ENCODE measurements around the gene OVCA2.

OVCA2 gene

GRCh38 chr17:2057175-2057759 is 15.4 kb downstream of the OVCA2 start:
- Mint-ChIP-seq H3K4me3 (no peak overlapping the region), H3K9me3 (no peaks in the 10 kb centered on the region), H3K4me1 (peaks cover 17% of the 10 kb centered on the region), H3K27ac (no peak overlapping the region), H3K36me3 (ENCODE audit: low read depth) (peaks cover 27% of the 10 kb centered on the region), H3K27me3 (ENCODE audit: low read depth, poor library complexity) (peaks cover 87% of the 10 kb centered on the region)
- no peak for TF ChIP-seq CTCF (IDR thresholded peaks at IDR 0.05)
- peak; percentile 57 for DNase-seq

GRCh38 chr17:2057760-2058585 is 16.2 kb downstream of the OVCA2 start:
- DNase-seq: no peak
- no peak overlapping the region for H3K4me3 Mint-ChIP-seq
- H3K27ac Mint-ChIP-seq: no peak overlapping the region

GRCh38 chr17:2058586-2059546 is 17.0 kb downstream of the OVCA2 start:
- Mint-ChIP-seq H3K4me3 (peak overlapping the region; percentile 21), H3K36me3 (ENCODE audit: low read depth) (peaks cover 40% of the 10 kb centered on the region), H3K4me1 (peaks cover 27% of the 10 kb centered on the region), H3K9me3 (no peaks in the 10 kb centered on the region), H3K27ac (no peak overlapping the region), H3K27me3 (ENCODE audit: low read depth, poor library complexity) (peaks cover 79% of the 10 kb centered on the region)
- peak; percentile 53 for DNase-seq
- TF ChIP-seq CTCF (IDR thresholded peaks at IDR 0.05): peak; percentile 45

More at GRCh38 chr17:2057760-2058585, 16.2 kb downstream of the OVCA2 start:
- H3K27me3 Mint-ChIP-seq (ENCODE audit: low read depth, poor library complexity): peaks cover 88% of the 10 kb centered on the region
- TF ChIP-seq CTCF (IDR thresholded peaks at IDR 0.05): no peak
- peaks cover 23% of the 10 kb centered on the region for H3K4me1 Mint-ChIP-seq
- H3K36me3 Mint-ChIP-seq (ENCODE audit: low read depth): peaks cover 33% of the 10 kb centered on the region
- H3K9me3 Mint-ChIP-seq: no peaks in the 10 kb centered on the region

- H3K36me3 Mint-ChIP-seq (ENCODE audit: low read depth): peaks cover 49% of the 10 kb centered on the region
- H3K27me3 Mint-ChIP-seq (ENCODE audit: low read depth, poor library complexity): peaks cover 70% of the 10 kb centered on the region
- H3K4me3 Mint-ChIP-seq: peak overlapping the region; percentile 21
- H3K27ac Mint-ChIP-seq: no peak overlapping the region
- DNase-seq: no peak
- no peaks in the 10 kb centered on the region for H3K9me3 Mint-ChIP-seq
- H3K4me1 Mint-ChIP-seq: peaks cover 36% of the 10 kb centered on the region
- no peak for TF ChIP-seq CTCF (IDR thresholded peaks at IDR 0.05)
These were observed 17.9 kb downstream of the OVCA2 start for GRCh38 chr17:2059547-2060384.

- H3K27ac Mint-ChIP-seq: no peak overlapping the region
- peaks cover 39% of the 10 kb centered on the region for H3K4me1 Mint-ChIP-seq
- TF ChIP-seq CTCF (IDR thresholded peaks at IDR 0.05): no peak
- no peaks in the 10 kb centered on the region for H3K9me3 Mint-ChIP-seq
- no peak for DNase-seq
- no peak overlapping the region for H3K4me3 Mint-ChIP-seq
- peaks cover 52% of the 10 kb centered on the region for H3K36me3 Mint-ChIP-seq (ENCODE audit: low read depth)
- H3K27me3 Mint-ChIP-seq (ENCODE audit: low read depth, poor library complexity): peaks cover 67% of the 10 kb centered on the region
These were observed 18.5 kb downstream of the OVCA2 start for GRCh38 chr17:2060385-2060658.
